GM12801 (cell line): ENCODE results near the gene FAM43A.

Experiments used
- TF ChIP-seq, protein P1 (sequence below): IDR thresholded peaks from one replicate; pipeline ENCODE4 v1.5.1; 2011; ENCODE audit warnings: control low read depth; ENCODE audit not compliant: insufficient read length; ENCODE audit errors: extremely low read depth

The FAM43A gene

DNA sequence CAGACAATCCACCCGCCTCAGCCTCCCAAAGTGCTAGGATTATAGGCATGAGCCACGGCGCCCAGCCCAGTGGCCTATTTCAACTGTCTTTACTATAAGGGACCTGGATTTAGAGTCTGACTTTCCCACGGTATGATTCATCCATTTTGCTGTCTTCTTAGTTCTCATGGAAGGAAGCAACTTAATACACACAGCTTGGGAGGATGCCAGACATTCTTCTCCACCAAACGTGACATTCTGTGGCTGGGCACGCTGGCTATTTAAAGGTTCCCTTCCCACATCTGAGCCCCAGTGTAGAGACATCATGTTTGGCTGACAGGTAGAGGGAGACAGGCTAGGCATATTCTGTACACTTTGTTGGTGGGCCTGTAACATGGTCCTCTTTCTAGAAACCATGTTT lies 26.2 kb downstream of the FAM43A start:
- TF ChIP-seq, protein P1, sequence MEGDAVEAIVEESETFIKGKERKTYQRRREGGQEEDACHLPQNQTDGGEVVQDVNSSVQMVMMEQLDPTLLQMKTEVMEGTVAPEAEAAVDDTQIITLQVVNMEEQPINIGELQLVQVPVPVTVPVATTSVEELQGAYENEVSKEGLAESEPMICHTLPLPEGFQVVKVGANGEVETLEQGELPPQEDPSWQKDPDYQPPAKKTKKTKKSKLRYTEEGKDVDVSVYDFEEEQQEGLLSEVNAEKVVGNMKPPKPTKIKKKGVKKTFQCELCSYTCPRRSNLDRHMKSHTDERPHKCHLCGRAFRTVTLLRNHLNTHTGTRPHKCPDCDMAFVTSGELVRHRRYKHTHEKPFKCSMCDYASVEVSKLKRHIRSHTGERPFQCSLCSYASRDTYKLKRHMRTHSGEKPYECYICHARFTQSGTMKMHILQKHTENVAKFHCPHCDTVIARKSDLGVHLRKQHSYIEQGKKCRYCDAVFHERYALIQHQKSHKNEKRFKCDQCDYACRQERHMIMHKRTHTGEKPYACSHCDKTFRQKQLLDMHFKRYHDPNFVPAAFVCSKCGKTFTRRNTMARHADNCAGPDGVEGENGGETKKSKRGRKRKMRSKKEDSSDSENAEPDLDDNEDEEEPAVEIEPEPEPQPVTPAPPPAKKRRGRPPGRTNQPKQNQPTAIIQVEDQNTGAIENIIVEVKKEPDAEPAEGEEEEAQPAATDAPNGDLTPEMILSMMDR = no peak

DNA sequence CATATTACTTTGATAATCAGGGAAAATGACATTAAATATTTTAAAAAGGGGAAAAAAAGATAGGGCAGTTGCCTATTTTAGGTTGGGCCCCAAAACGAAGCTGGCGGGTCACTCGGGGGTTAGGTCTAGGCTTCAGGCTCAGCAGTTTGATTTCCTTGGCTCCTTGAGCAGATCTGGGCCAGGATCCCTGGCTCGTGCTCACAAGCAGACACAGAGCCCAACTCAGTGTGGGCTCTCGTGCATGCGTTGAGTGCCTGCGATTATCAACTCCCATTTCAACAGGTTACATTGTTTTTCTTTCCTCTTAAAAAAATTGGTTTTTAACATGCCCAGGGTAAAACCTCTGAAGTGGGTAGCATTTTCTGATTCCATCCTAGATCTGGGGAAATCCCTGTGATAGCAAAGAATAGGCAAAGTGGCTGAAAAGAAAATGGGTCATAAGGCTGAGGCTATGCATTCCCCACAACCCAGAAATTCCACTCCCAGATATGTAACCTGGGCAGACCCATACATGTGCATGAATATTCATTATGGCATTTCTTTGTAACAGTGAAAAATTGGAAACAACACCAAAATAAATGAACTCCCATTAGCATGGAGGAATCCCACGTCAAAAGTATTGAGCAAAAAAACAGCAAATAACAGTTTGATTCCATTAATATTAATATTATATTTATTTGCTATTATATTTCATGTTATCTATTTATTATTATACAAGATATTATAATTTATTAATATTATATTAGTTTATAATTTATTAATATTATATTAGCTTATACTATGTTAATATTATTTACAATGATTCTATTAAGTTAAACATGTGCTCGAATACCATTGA lies 27.8 kb downstream of the FAM43A start:
- TF ChIP-seq, protein P1 = no peak

DNA sequence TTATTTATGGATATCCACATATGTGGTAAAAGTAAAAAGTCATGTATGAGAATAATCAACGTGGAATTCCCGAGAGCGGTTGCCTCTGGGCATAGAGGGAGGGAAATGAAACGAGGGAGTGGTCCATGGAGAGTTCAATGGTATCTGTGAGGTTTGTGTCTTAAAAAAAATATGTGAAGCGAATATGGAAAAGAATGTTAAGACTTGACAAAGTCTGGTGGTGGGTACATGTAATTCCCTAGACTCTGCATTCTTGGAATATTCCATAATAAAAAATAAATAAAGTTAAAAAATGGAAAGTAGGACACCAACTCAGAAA lies 28.4 kb downstream of the FAM43A start:
- TF ChIP-seq, protein P1 = no peak

DNA sequence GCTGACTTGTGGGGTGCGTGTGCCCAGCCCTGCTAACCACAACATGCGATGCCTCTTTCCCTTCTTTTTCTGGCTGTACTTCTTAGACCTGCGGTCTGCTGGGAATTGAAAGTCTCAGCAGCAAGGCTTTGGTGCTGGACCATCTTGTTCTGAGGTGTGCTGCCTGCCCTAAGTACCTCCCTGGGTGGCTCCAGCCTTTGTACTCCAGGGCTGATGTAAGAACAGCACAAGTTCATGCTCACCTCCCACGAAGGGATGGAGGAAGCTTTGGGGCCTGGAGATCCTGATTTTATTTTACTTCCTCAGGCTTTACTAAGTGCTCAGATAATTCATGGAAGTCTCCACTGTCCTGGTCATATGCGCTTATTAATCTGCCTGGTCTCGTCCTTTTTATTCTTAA lies 28.9 kb downstream of the FAM43A start:
- TF ChIP-seq, protein P1 = no peak

DNA sequence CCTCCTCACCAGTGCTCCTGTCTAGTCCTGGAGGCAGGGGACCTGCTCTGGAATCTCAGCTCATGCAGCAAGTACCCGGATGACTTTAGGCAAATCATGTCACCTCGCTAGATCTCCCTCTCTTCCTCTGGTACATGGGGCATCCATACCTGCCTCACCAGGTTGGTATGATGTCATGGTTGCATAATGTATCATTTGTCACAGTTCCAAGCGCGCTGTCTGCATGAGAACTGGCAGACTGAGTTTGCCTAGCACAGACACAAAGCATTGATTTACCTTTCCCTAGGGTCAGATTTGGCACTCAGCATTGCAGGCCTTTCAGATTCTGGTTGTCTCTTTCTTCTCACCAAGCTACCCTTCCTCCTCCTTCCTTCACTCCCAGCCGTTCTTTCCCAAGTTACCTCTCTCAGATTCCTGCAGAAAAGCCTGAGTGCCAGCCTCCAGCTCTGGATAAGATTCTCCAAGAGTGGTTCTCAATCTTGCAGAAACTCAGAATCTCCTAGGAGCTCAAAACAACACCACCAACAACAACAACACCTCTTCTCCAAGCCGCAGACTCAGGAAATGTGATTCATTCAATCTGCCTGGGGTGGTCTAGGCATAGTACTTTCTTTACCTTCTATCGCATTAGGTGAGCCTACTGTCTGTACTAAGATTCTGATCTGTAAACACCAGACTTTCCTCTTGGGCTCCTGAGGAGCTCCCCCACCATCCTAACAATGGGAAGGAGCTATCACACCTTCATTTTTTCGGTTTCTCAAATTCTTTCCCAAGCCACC lies 29.5 kb downstream of the FAM43A start:
- TF ChIP-seq, protein P1 = no peak

DNA sequence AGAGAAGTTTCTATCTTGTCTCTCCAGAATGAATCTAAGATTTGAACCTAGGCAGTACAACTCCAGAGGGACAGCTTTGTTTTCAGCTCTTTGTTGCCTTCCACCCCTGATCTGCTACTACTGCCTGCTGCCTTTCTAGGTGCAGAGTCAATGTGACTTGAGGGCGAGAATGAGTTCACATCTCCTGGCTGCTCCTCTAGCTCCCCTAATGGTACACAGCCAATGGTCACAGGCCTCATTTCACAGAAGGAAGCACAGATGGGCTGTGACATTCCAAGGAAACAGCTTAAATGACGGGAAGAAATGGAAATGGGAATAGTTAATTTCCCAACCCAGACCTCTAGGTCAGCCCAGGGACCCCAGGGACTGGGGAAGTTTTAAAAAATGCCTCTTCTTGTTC lies 32.4 kb downstream of the FAM43A start:
- TF ChIP-seq, protein P1 = no peak

- TF ChIP-seq, protein P1 = no peak
These were observed 34.4 kb downstream of the FAM43A start for GRCh38 chr3:194720048-194720447.
